ENCODE results near the gene DIPK1B. TPM values are rescaled to one million over a fixed set of nuclear protein-coding genes. Genes with fewer than 3 reads are reported as not detected.

Gene DIPK1B
- total and polyA plus RNA-seq, 2 experiments from 2014 or later, result 18.7 to 60.0 TPM

DNA sequence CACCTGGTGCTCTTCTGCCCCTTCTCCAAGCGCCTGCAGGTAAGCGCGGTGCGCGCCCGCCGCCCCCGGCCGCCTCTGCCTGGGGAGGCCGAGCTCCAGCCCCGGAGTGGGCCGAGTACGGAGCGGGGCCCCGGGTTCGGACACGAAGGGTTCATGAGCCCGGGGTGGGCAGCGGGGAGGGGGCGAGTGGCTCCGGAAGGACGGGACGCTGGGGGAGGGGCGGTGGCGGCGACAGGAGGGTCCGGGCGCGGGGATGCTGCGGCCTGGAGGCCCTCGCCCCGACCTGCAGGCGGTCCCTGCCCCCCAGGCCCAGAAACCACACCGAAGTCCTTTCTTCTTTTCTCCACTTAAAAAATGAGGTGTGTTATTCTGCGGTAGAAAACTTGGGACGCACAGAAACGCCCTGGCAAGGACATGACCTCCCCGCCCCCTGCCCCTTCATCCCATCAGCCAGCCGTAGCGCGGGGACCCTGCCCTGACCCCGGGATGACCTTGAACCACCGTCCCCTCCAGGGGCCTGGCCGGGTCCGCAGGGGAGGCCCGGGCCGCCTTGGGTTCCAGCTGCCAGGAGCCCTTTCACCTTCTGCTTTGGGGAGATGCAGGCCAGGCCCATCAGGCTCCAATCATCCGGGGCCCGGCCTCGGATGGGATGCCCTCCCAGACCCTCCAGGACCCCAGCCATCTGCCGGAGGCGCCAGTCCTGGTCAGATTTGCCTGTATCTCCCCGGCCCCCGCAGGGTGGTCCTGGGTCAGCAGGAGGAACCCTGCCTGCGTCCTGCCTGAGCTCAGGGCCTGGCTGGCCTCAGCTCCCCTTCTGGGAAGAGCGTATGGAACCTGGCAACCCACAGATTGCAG, 545 bp downstream of the DIPK1B start:
- H3K27ac Mint-ChIP-seq, result no peak overlapping the region

DNA sequence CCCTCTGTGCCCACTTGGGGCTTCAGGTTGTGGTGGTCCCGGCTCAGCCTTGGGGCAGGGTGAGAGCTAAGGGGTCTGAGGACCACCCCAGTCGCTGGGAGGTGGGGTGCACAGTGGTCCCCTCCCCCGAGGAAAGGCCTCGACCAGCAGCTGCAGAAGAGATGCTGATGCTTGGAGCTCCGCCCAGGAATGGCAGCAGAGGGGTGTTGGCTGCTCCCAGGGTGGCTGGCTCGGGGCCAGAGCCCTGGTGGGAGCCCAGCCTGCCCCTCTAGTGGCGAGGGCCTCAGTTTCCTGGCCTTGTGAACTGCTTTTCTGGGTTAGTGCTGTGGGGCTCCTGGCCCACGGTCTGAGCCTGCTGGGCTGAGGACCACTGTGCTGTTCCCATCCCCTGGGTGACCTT, 1.2 kb downstream of the DIPK1B start:
- TF ChIP-seq STAT1 (IDR thresholded peaks at IDR 0.05; ENCODE audit: unreplicated experiment) (no peak), POLR2AphosphoS5 (IDR thresholded peaks at IDR 0.05; ENCODE audit: low read depth) (no peak)
- TF ChIP-seq, protein P1, sequence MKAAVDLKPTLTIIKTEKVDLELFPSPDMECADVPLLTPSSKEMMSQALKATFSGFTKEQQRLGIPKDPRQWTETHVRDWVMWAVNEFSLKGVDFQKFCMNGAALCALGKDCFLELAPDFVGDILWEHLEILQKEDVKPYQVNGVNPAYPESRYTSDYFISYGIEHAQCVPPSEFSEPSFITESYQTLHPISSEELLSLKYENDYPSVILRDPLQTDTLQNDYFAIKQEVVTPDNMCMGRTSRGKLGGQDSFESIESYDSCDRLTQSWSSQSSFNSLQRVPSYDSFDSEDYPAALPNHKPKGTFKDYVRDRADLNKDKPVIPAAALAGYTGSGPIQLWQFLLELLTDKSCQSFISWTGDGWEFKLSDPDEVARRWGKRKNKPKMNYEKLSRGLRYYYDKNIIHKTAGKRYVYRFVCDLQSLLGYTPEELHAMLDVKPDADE (IDR thresholded peaks at IDR 0.05), result no peak
- Histone ChIP-seq H4K20me1 (replicated peaks; ENCODE audit: insufficient read depth) (peaks cover 11% of the 10 kb centered on the region), H3K27me3 (ENCODE audit: insufficient read depth) (peaks cover 13% of the 10 kb centered on the region), H3K9me2 (ENCODE audit: insufficient read depth) (no peaks in the 10 kb centered on the region), H2AFZ (no peak overlapping the region), H3K36me3 (ENCODE audit: insufficient read depth) (no peaks in the 10 kb centered on the region), H3K4me3 (peak overlapping the region; percentile 75), H3K4me2 (peak overlapping the region; percentile 90), H3K27ac (ENCODE audit: low read depth) (no peak overlapping the region), H3F3A (replicated peaks; ENCODE audit: low read depth) (0 out of 2 replicates have a peak, but pooled peaks cover 7% of the 10 kb centered on the region), H3K4me1 (ENCODE audit: insufficient read depth) (peaks cover 4% of the 10 kb centered on the region; the same call in 1 of the 2 replicates), H3K79me2 (replicated peaks; ENCODE audit: insufficient read depth) (peaks cover 10% of the 10 kb centered on the region; the same call in 1 of the 2 replicates)
- Mint-ChIP-seq H3K9me3 (no peaks in the 10 kb centered on the region), H3K27ac (no peak overlapping the region), H3K27me3 (ENCODE audit: insufficient read depth, low read depth, poor library complexity) (peaks cover 24% of the 10 kb centered on the region), H3K4me1 (peaks cover 5% of the 10 kb centered on the region), H3K36me3 (ENCODE audit: low read depth) (peaks cover 3% of the 10 kb centered on the region; the same call in 1 of the 3 replicates), H3K4me3 (peak overlapping the region; percentile 71)
- DNase-seq (ENCODE audit: low spot score), result no peak
- no peak for ATAC-seq

More for the DNA sequence above, 545 bp downstream of the DIPK1B start:
- H3K79me2 ChIP-seq (replicated peaks; ENCODE audit: insufficient read depth), result peaks cover 10% of the 10 kb centered on the region; the same call in 1 of the 2 replicates
- H3K36me3 Mint-ChIP-seq (ENCODE audit: low read depth), result peaks cover 3% of the 10 kb centered on the region; the same call in 1 of the 3 replicates
- H3K27ac ChIP-seq (ENCODE audit: low read depth), result no peak overlapping the region
- no peak for DNase-seq (ENCODE audit: low spot score)
- peak overlapping the region; percentile 71 for H3K4me3 Mint-ChIP-seq
- 0 out of 2 replicates have a peak, but pooled peaks cover 7% of the 10 kb centered on the region for H3F3A ChIP-seq (replicated peaks; ENCODE audit: low read depth)
- H3K4me3 ChIP-seq, result peak overlapping the region; percentile 75
- peak overlapping the region; percentile 90 for H3K4me2 ChIP-seq
- TF ChIP-seq, protein P2, sequence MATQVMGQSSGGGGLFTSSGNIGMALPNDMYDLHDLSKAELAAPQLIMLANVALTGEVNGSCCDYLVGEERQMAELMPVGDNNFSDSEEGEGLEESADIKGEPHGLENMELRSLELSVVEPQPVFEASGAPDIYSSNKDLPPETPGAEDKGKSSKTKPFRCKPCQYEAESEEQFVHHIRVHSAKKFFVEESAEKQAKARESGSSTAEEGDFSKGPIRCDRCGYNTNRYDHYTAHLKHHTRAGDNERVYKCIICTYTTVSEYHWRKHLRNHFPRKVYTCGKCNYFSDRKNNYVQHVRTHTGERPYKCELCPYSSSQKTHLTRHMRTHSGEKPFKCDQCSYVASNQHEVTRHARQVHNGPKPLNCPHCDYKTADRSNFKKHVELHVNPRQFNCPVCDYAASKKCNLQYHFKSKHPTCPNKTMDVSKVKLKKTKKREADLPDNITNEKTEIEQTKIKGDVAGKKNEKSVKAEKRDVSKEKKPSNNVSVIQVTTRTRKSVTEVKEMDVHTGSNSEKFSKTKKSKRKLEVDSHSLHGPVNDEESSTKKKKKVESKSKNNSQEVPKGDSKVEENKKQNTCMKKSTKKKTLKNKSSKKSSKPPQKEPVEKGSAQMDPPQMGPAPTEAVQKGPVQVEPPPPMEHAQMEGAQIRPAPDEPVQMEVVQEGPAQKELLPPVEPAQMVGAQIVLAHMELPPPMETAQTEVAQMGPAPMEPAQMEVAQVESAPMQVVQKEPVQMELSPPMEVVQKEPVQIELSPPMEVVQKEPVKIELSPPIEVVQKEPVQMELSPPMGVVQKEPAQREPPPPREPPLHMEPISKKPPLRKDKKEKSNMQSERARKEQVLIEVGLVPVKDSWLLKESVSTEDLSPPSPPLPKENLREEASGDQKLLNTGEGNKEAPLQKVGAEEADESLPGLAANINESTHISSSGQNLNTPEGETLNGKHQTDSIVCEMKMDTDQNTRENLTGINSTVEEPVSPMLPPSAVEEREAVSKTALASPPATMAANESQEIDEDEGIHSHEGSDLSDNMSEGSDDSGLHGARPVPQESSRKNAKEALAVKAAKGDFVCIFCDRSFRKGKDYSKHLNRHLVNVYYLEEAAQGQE (IDR thresholded peaks at IDR 0.05; ENCODE audit: unreplicated experiment), result no peak
- TF ChIP-seq, protein P3, sequence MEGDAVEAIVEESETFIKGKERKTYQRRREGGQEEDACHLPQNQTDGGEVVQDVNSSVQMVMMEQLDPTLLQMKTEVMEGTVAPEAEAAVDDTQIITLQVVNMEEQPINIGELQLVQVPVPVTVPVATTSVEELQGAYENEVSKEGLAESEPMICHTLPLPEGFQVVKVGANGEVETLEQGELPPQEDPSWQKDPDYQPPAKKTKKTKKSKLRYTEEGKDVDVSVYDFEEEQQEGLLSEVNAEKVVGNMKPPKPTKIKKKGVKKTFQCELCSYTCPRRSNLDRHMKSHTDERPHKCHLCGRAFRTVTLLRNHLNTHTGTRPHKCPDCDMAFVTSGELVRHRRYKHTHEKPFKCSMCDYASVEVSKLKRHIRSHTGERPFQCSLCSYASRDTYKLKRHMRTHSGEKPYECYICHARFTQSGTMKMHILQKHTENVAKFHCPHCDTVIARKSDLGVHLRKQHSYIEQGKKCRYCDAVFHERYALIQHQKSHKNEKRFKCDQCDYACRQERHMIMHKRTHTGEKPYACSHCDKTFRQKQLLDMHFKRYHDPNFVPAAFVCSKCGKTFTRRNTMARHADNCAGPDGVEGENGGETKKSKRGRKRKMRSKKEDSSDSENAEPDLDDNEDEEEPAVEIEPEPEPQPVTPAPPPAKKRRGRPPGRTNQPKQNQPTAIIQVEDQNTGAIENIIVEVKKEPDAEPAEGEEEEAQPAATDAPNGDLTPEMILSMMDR (conservative IDR thresholded peaks at IDR 0.05; ENCODE audit: low read depth in 2 of 2), result no peak
- TF ChIP-seq EZH2 (IDR thresholded peaks at IDR 0.05; ENCODE audit: low read depth, unreplicated experiment) (no peak), JUNB (IDR thresholded peaks at IDR 0.05; ENCODE audit: unreplicated experiment) (no peak), EZH2phosphoT487 (IDR thresholded peaks at IDR 0.05; ENCODE audit: unreplicated experiment) (no peak)
- peaks cover 5% of the 10 kb centered on the region for H3K4me1 Mint-ChIP-seq
- no peaks in the 10 kb centered on the region for H3K9me2 ChIP-seq (ENCODE audit: insufficient read depth)
- H3K36me3 ChIP-seq (ENCODE audit: insufficient read depth), result no peaks in the 10 kb centered on the region
- no peak overlapping the region for H2AFZ ChIP-seq
- peaks cover 20% of the 10 kb centered on the region for H3K27me3 Mint-ChIP-seq (ENCODE audit: insufficient read depth, low read depth, poor library complexity)
- ATAC-seq, result peak; percentile 6
- peaks cover 11% of the 10 kb centered on the region for H4K20me1 ChIP-seq (replicated peaks; ENCODE audit: insufficient read depth)
- peaks cover 4% of the 10 kb centered on the region; the same call in 1 of the 2 replicates for H3K4me1 ChIP-seq (ENCODE audit: insufficient read depth)
- H3K27me3 ChIP-seq (ENCODE audit: insufficient read depth), result peaks cover 13% of the 10 kb centered on the region
- H3K9me3 Mint-ChIP-seq, result no peaks in the 10 kb centered on the region

Data from GM23338 (cell line).